ENCODE data around the gene BICD2. TPM values are rescaled to one million over a fixed set of nuclear protein-coding genes. Genes with fewer than 3 reads are reported as not detected.
A peak's percentile ranks its signal among the peaks of the same experiment; 100 is the strongest.

BICD2 gene
- polyA plus RNA-seq, 4 donors = 0.67 to 9.7 (median 3.3) TPM

DNA sequence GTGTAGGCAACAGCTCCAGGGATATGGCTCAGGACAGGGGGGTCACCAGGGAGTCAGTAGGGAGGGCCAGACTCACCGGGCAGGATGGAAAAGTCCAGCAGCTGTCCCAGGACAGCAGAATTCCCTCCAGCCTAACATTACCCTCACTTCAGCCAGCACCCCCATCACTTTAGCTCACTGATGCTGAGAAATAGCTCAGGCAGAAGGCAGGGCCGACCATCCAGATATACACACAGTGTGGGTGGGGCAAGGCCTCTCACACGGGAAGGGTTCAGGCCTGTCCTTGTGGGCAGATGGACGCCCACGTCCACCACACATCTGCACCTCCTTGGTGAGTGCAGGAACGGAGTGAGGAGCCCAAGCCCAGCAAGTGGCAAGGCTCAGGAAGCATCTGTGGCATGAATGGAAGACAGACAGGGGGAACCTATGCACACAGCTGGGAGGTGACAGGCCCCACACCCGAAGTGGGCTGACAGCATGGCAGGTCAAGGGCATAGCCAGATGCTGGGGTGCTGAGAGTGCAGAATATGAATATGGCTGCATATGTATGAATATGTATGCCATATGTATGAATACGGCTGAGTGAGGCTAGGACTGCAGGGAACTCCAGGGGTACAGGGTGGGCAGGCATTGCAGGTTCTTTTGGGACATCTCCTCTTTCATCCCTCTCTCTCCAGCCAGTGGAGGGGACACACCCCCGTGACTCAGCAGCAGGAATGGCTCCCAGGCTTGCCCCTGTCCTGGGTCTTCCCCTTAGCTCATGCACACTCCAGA is 17.0 kb downstream of the BICD2 start:
- 63 to 80% (median 78%) methylated on average over 9 of the region's 9 CpGs for WGBS, 3 donors
- H3K27ac ChIP-seq (ENCODE audit: low read depth in 1 of 3, low read length in 2 of 3) = peak overlapping the region in 1 of 3 donors; percentile 1
- H3K9me3 ChIP-seq (ENCODE audit: control insufficient read depth in 2 of 2, insufficient read depth in 1 of 2, low read depth in 1 of 2, low read length in 1 of 2) = no peaks in the 10 kb centered on the region
- DNase-seq (no peak), FAIRE-seq (no peak)
- no peak overlapping the region for H3K4me3 ChIP-seq (ENCODE audit: low read depth in 1 of 3, low read length in 3 of 3)
- no peaks in the 10 kb centered on the region for H3K27me3 ChIP-seq (ENCODE audit: control insufficient read depth in 3 of 3, insufficient read depth in 3 of 3, low read length in 3 of 3)
- H3K36me3 ChIP-seq (ENCODE audit: control insufficient read depth in 3 of 3, insufficient read depth in 2 of 3, low read depth in 1 of 3, low read length in 3 of 3) = peaks cover 0 to 7% (median 0%) of the 10 kb centered on the region in 3 donors
- peaks cover 0 to 6% (median 2%) of the 10 kb centered on the region in 3 donors for H3K4me1 ChIP-seq (ENCODE audit: control insufficient read depth in 3 of 3, insufficient read depth in 2 of 3, low read depth in 1 of 3, low read length in 2 of 3)

DNA sequence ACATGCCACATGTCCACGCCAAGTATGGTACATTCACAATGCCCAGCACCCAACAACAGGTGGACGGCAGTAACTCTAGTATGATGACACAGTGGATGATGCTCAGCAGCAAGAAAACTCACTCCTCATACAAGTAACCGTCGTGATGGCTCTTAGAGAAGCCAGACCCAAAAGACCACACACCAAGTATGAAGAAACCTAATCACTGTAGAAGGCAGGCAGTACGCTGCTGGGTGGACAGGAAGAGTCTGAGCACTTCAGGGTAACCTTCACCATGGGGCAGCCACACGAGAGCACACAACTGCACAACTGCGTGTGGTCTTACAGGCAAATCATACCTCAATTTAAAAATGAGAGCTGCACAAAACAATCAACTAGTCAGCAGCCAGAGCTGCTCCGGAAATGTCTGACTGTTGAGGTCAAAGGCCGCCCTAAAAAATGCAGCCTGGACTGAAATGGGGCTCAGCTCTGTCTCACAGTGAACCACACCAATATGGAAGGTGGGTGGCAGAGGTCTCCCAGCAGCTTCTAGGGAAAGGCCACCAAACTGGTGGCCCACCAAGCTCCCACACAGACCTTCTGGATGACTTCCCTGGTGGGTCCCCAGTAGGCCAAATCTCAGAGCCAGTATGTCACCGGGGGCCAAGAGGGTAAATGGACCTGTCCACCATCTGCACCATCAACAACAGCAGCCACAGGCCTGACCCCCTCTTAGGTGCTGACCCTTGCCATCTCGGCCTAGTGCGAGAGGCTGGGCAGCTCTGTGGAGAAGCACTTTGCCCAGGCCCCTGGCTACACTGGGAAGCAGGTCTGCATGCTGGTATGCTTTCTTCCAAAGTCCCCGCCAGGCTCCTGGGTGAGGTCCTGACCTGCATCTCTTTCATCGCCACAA is 17.8 kb downstream of the BICD2 start:
- FAIRE-seq = no peak
- WGBS, 3 donors = 79 to 90% (median 83%) methylated on average over 14 of the region's 14 CpGs

DNA sequence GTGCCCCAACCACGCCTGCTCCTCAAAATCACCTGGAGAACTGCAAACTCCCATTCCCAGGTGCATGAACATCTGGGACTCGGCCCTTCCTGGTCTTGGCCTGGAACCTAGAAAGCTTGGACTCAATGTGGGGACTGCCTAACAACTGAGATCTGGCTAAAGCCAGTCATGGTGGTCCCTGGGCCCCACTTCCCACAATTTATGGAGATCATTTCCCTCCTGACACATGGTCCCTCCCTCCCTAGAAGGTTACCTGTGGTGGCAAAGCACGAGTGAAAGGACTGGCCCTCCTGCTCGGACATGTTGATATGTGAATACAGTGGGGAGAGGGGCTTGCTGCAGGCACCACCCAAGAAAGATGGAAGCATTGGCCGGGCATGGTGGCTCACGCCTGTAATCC is 18.8 kb downstream of the BICD2 start:
- WGBS, 3 donors = 88 to 97% (median 95%) methylated on average over 6 of the region's 6 CpGs
- FAIRE-seq = no peak

More for the DNA sequence above, 17.8 kb downstream of the BICD2 start:
- H3K4me3 ChIP-seq (ENCODE audit: low read depth in 1 of 3, low read length in 3 of 3) = no peak overlapping the region
- no peaks in the 10 kb centered on the region for H3K9me3 ChIP-seq (ENCODE audit: control insufficient read depth in 2 of 2, insufficient read depth in 1 of 2, low read depth in 1 of 2, low read length in 1 of 2)
- H3K4me1 ChIP-seq (ENCODE audit: control insufficient read depth in 3 of 3, insufficient read depth in 2 of 3, low read depth in 1 of 3, low read length in 2 of 3) = peaks cover 0 to 6% (median 2%) of the 10 kb centered on the region in 3 donors
- no peaks in the 10 kb centered on the region for H3K27me3 ChIP-seq (ENCODE audit: control insufficient read depth in 3 of 3, insufficient read depth in 3 of 3, low read length in 3 of 3)
- peaks cover 0 to 7% (median 0%) of the 10 kb centered on the region in 3 donors for H3K36me3 ChIP-seq (ENCODE audit: control insufficient read depth in 3 of 3, insufficient read depth in 2 of 3, low read depth in 1 of 3, low read length in 3 of 3)
- no peak for DNase-seq
- H3K27ac ChIP-seq (ENCODE audit: low read depth in 1 of 3, low read length in 2 of 3) = peak overlapping the region in 1 of 3 donors; percentile 1

DNA sequence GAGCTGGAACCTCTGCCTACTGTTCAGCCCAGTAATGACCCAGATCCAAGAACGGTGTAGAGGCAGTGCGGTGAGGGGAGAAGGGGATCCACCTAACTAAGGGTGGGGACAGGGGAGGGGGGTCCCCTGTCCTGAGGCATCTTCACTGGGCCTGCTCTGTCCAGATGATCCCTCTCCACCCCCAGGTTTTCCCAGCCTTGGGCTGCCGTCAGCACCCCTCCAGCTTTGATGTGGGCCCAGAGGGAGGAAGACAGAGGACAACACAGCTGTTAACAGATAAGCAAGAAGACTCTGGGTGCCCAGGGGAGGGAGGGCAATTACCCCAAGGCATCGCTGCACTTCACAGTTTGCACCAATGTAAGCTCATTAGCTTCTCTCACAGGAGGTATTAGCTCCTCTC is 19.3 kb downstream of the BICD2 start:
- Histone ChIP-seq H3K36me3 (ENCODE audit: control insufficient read depth in 3 of 3, insufficient read depth in 2 of 3, low read depth in 1 of 3, low read length in 3 of 3) (peaks cover 0 to 7% (median 0%) of the 10 kb centered on the region in 3 donors), H3K27ac (ENCODE audit: low read depth in 1 of 3, low read length in 2 of 3) (no peak overlapping the region), H3K4me1 (ENCODE audit: control insufficient read depth in 3 of 3, insufficient read depth in 2 of 3, low read depth in 1 of 3, low read length in 2 of 3) (peaks cover 0 to 6% (median 2%) of the 10 kb centered on the region in 3 donors), H3K4me3 (ENCODE audit: low read depth in 1 of 3, low read length in 3 of 3) (no peak overlapping the region), H3K27me3 (ENCODE audit: control insufficient read depth in 3 of 3, insufficient read depth in 3 of 3, low read length in 3 of 3) (no peaks in the 10 kb centered on the region), H3K9me3 (ENCODE audit: control insufficient read depth in 2 of 2, insufficient read depth in 1 of 2, low read depth in 1 of 2, low read length in 1 of 2) (no peaks in the 10 kb centered on the region)
- DNase-seq = no peak
- FAIRE-seq = no peak
- 75 to 90% (median 83%) methylated on average over 4 of the region's 4 CpGs for WGBS, 3 donors

More for the DNA sequence above, 18.8 kb downstream of the BICD2 start:
- peaks cover 0 to 7% (median 0%) of the 10 kb centered on the region in 3 donors for H3K36me3 ChIP-seq (ENCODE audit: control insufficient read depth in 3 of 3, insufficient read depth in 2 of 3, low read depth in 1 of 3, low read length in 3 of 3)
- no peak overlapping the region for H3K4me3 ChIP-seq (ENCODE audit: low read depth in 1 of 3, low read length in 3 of 3)
- no peak for DNase-seq
- no peak overlapping the region for H3K27ac ChIP-seq (ENCODE audit: low read depth in 1 of 3, low read length in 2 of 3)
- no peaks in the 10 kb centered on the region for H3K27me3 ChIP-seq (ENCODE audit: control insufficient read depth in 3 of 3, insufficient read depth in 3 of 3, low read length in 3 of 3)
- H3K4me1 ChIP-seq (ENCODE audit: control insufficient read depth in 3 of 3, insufficient read depth in 2 of 3, low read depth in 1 of 3, low read length in 2 of 3) = peaks cover 0 to 6% (median 2%) of the 10 kb centered on the region in 3 donors
- H3K9me3 ChIP-seq (ENCODE audit: control insufficient read depth in 2 of 2, insufficient read depth in 1 of 2, low read depth in 1 of 2, low read length in 1 of 2) = no peaks in the 10 kb centered on the region

DNA sequence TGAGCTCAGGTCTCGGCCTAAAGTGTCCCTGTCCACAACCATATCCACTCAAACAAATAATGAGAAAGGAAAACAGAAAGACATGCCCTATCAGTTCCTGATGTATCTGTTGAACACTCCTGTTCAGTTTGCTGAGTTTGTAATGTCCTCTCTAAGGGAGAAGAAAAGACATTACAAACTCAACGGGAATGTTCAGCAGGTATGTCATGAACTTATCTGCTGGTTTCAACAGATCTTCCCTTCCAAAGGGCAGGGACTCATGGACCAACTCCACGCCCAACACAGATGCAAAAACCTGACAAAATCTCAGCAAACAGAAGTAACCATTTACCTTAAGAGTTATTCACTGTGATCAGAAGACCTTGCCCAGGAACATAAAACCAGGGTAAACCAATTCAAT is 23.7 kb downstream of the BICD2 start:
- FAIRE-seq (no peak), DNase-seq (no peak)
- no peak overlapping the region for H3K4me3 ChIP-seq (ENCODE audit: low read depth in 1 of 3, low read length in 3 of 3)
- peaks cover 0 to 2% (median 0%) of the 10 kb centered on the region in 3 donors for H3K27me3 ChIP-seq (ENCODE audit: control insufficient read depth in 3 of 3, insufficient read depth in 3 of 3, low read length in 3 of 3)
- no peaks in the 10 kb centered on the region for H3K9me3 ChIP-seq (ENCODE audit: control insufficient read depth in 2 of 2, insufficient read depth in 1 of 2, low read depth in 1 of 2, low read length in 1 of 2)
- WGBS, 3 donors = 85 to 88% (median 86%) methylated on average over 3 of the region's 3 CpGs
- peaks cover 0 to 16% (median 6%) of the 10 kb centered on the region in 3 donors for H3K4me1 ChIP-seq (ENCODE audit: control insufficient read depth in 3 of 3, insufficient read depth in 2 of 3, low read depth in 1 of 3, low read length in 2 of 3)
- H3K36me3 ChIP-seq (ENCODE audit: control insufficient read depth in 3 of 3, insufficient read depth in 2 of 3, low read depth in 1 of 3, low read length in 3 of 3) = peaks cover 0 to 6% (median 0%) of the 10 kb centered on the region in 3 donors
- H3K27ac ChIP-seq (ENCODE audit: low read depth in 1 of 3, low read length in 2 of 3) = peak overlapping the region in 1 of 3 donors; percentile 85

DNA sequence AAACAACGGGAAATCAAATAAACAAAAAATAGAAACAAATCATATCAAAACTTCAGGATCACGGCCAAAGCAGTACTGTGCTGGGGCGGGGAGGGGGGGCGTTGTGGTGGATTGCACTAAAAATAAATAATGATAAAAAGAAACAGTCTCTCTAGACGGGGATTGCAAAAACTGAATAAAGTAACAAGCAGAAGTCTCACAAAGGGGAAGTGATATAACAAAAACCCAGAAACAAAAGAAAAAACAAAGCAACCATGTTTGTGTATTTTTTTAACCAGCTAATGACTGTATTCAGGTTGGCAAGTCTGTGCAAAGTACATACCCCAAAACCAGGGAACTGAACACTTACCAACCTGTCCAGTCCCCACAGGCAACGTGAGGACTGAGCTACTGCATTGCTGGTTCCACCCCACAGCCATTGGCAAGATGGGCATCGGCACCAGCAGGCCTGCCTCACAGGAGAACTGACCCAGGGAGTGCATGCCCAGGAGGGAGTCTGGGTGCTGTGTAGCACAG is 24.1 kb downstream of the BICD2 start:
- peaks cover 0 to 2% (median 0%) of the 10 kb centered on the region in 3 donors for H3K27me3 ChIP-seq (ENCODE audit: control insufficient read depth in 3 of 3, insufficient read depth in 3 of 3, low read length in 3 of 3)
- H3K36me3 ChIP-seq (ENCODE audit: control insufficient read depth in 3 of 3, insufficient read depth in 2 of 3, low read depth in 1 of 3, low read length in 3 of 3) = peaks cover 0 to 4% (median 0%) of the 10 kb centered on the region in 3 donors
- H3K27ac ChIP-seq (ENCODE audit: low read depth in 1 of 3, low read length in 2 of 3) = peak overlapping the region in 1 of 3 donors; percentile 85
- H3K9me3 ChIP-seq (ENCODE audit: control insufficient read depth in 2 of 2, insufficient read depth in 1 of 2, low read depth in 1 of 2, low read length in 1 of 2) = no peaks in the 10 kb centered on the region
- WGBS, 3 donors = 39 to 73% (median 69%) methylated on average over 7 of the region's 7 CpGs
- FAIRE-seq = no peak
- no peak overlapping the region for H3K4me3 ChIP-seq (ENCODE audit: low read depth in 1 of 3, low read length in 3 of 3)
- H3K4me1 ChIP-seq (ENCODE audit: control insufficient read depth in 3 of 3, insufficient read depth in 2 of 3, low read depth in 1 of 3, low read length in 2 of 3) = peaks cover 0 to 20% (median 6%) of the 10 kb centered on the region in 3 donors
- no peak for DNase-seq

DNA sequence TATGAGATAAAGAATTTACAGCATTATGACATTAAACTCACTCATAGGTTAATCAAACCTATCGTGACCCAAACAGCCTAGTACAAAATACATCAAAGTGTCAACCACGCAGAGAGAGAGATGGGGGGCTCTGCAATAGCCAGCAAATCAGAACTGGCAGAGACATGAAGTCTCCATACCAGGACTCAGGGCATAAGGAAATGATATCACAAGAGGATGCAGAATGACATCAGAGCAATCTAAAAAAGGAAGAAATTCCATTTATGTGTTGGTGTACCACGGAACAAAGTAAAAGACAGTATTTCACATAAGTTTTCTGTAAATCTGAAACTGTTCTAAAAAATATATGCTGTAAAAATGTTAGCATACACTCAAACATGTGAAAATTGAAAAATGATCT is 24.6 kb downstream of the BICD2 start:
- H3K9me3 ChIP-seq (ENCODE audit: control insufficient read depth in 2 of 2, insufficient read depth in 1 of 2, low read depth in 1 of 2, low read length in 1 of 2) = no peaks in the 10 kb centered on the region
- H3K4me3 ChIP-seq (ENCODE audit: low read depth in 1 of 3, low read length in 3 of 3) = no peak overlapping the region
- 57 to 76% (median 65%) methylated on average over 3 of the region's 3 CpGs for WGBS, 3 donors
- H3K27me3 ChIP-seq (ENCODE audit: control insufficient read depth in 3 of 3, insufficient read depth in 3 of 3, low read length in 3 of 3) = peaks cover 0 to 2% (median 0%) of the 10 kb centered on the region in 3 donors
- FAIRE-seq = no peak
- DNase-seq = no peak
- peak overlapping the region in 1 of 3 donors; percentile 18 for H3K27ac ChIP-seq (ENCODE audit: low read depth in 1 of 3, low read length in 2 of 3)
- H3K4me1 ChIP-seq (ENCODE audit: control insufficient read depth in 3 of 3, insufficient read depth in 2 of 3, low read depth in 1 of 3, low read length in 2 of 3) = peaks cover 0 to 25% (median 6%) of the 10 kb centered on the region in 3 donors
- peaks cover 0 to 4% (median 0%) of the 10 kb centered on the region in 3 donors for H3K36me3 ChIP-seq (ENCODE audit: control insufficient read depth in 3 of 3, insufficient read depth in 2 of 3, low read depth in 1 of 3, low read length in 3 of 3)
